K562 (cell line): ENCODE data around the gene WWTR1. TPM values are rescaled to one million over a fixed set of nuclear protein-coding genes. Genes with fewer than 3 reads are reported as not detected.
A peak's percentile ranks its signal among the peaks of the same experiment; 100 is the strongest.

Experiments used
- ATAC-seq: fragments of 200-7000 bp; cut with Tn5 transposase; 3 replicates; pipeline ENCODE4 v1.9.1; 2020; ENCODE audit warnings: moderate library complexity
- BruUV-seq: library from RNA; stranded (reverse); fragments of 400-500 nt; replicated peaks from 2 replicates; lab custom pipeline; 2021; lab: Mats Ljungman, UMichigan
- CTCF ChIA-PET: fragments of 300-600 bp; formaldehyde crosslinking; extraction: SDS; loops from one replicate; lab custom pipeline; 2021; ENCODE audit warnings: low intra/inter-chr PET ratio; lab: Yijun Ruan, JAX
- POLR2A ChIA-PET: fragments of 300-600, 350-650 bp; sonication (Branson Sonifier 250); formaldehyde crosslinking; extraction: SDS; loops from one replicate; lab custom pipeline; 2021; ENCODE audit warnings: antibody characterized with exemption, inconsistent platforms; lab: Yijun Ruan, JAX
- DNase-seq, 4 experiments: peaks; one replicate each; pipeline versions ENCODE4 v3.0.0 to v3.0.0-alpha.2; 2011 to 2018; ENCODE audit warnings: low spot score in 3 of 4, mixed read lengths in 3 of 4; ENCODE audit errors: extremely low read depth in 1 of 4
- FAIRE-seq: peaks from 2 replicates; lab custom pipeline; 2011; peaks lifted over from hg19 to GRCh38; lab: Jason Lieb, UNC
- H2AFZ ChIP-seq: 2 replicates; pipeline ENCODE4 v1.6.0; 2011; ENCODE audit warnings: low read depth, low read length, control low read depth, inconsistent platforms
- H3K27ac ChIP-seq: fragments of 200-600 bp; 3 replicates; pipeline ENCODE4 v1.8.0; 2011; ENCODE audit warnings: low read depth, mild to moderate bottlenecking, control low read depth, inconsistent platforms, low read length, moderate library complexity, mixed read lengths; ENCODE audit errors: extremely low read depth
- H3K27me3 ChIP-seq, 2 experiments: fragments of 300-600 bp in 1 of 2; 2 replicates in 1 of 2; 3 replicates in 1 of 2; pipeline versions ENCODE4 v1.6.0 to v1.8.0; 2011; ENCODE audit warnings: inconsistent platforms in 2 of 2, low read length in 2 of 2, mild to moderate bottlenecking in 1 of 2, mixed read lengths in 1 of 2, moderate library complexity in 1 of 2; ENCODE audit not compliant: control insufficient read depth in 2 of 2, insufficient read depth in 2 of 2
- H3K36me3 ChIP-seq: fragments of 300-600 bp; 3 replicates; pipeline ENCODE4 v1.8.0; 2011; ENCODE audit warnings: mild to moderate bottlenecking, low read length, inconsistent platforms; ENCODE audit not compliant: control insufficient read depth, insufficient read depth
- H3K4me1 ChIP-seq, 2 experiments: fragments of 200-600 bp in 1 of 2; replicated peaks in 1 of 2; 2 replicates in 1 of 2; 3 replicates in 1 of 2; pipeline versions ENCODE4 v1.5.1 to v1.8.0; 2011; ENCODE audit warnings: inconsistent platforms in 2 of 2, low read length in 2 of 2, mild to moderate bottlenecking in 1 of 2, mixed read lengths in 1 of 2, moderate library complexity in 1 of 2; ENCODE audit not compliant: control insufficient read depth in 2 of 2, insufficient read depth in 2 of 2
- H3K4me2 ChIP-seq: 2 replicates; pipeline ENCODE4 v1.6.1; 2011; ENCODE audit warnings: low read length, control low read depth, inconsistent platforms, mixed read lengths; ENCODE audit not compliant: insufficient read depth
- H3K4me3 ChIP-seq: fragments of 200-600 bp; sonication (generic), shearing (Covaris generic); 2 replicates; pipeline ENCODE4 v1.5.1; 2016; ENCODE audit warnings: control low read depth, inconsistent platforms
- H3K79me2 ChIP-seq: fragments of 200-600 bp; 3 replicates; pipeline ENCODE4 v1.8.0; 2011; ENCODE audit warnings: low read length, inconsistent platforms; ENCODE audit not compliant: control insufficient read depth, insufficient read depth
- H3K9ac ChIP-seq, 2 experiments: 2 replicates each; pipeline versions ENCODE4 v1.6.0 to v1.6.1; 2011; ENCODE audit warnings: low read depth in 2 of 2, low read length in 2 of 2, control low read depth in 1 of 2, inconsistent platforms in 1 of 2, mild to moderate bottlenecking in 1 of 2, mixed read lengths in 1 of 2; ENCODE audit not compliant: insufficient read depth in 1 of 2
- H3K9me1 ChIP-seq: one replicate; pipeline ENCODE4 v1.6.0; 2011; ENCODE audit warnings: inconsistent platforms, mild to moderate bottlenecking, low read length, moderate library complexity; ENCODE audit not compliant: control insufficient read depth, insufficient read depth
- H3K9me3 ChIP-seq: replicated peaks from 2 replicates; pipeline ENCODE4 v1.5.1; 2011; ENCODE audit warnings: low read depth, low read length, inconsistent platforms; ENCODE audit not compliant: control insufficient read depth, insufficient read depth
- H4K20me1 ChIP-seq: replicated peaks from 2 replicates; pipeline ENCODE4 v1.6.1; 2011; ENCODE audit warnings: low read length, inconsistent platforms, mixed read lengths; ENCODE audit not compliant: control insufficient read depth, insufficient read depth
- CHD1 ChIP-seq: fragments of 200-600 bp; sonication (generic); IDR thresholded peaks from one replicate; pipeline ENCODE4 v1.6.1; 2012; ENCODE audit warnings: mild to moderate bottlenecking, moderate library complexity, low read length, inconsistent platforms
- GABPB1 ChIP-seq: sonication (generic); formaldehyde crosslinking; IDR thresholded peaks from 2 replicates; pipeline ENCODE4 v1.8.0; 2022; ENCODE audit warnings: mild to moderate bottlenecking, missing genetic modification reagents
- HOXB6 ChIP-seq: fragments of 250-450 bp; sonication (Bioruptor Pico); IDR thresholded peaks from 2 replicates; pipeline ENCODE4 v1.5.1; 2022; ENCODE audit warnings: mild to moderate bottlenecking, borderline replicate concordance
- IRF9 ChIP-seq: fragments of 450-650 bp; IDR thresholded peaks from 2 replicates; pipeline ENCODE4 v1.6.1; 2016; ENCODE audit warnings: missing biosample characterization, missing genetic modification characterization
- MYBL2 ChIP-seq, 2 experiments: fragments of 450-650 bp in 1 of 2; sonication (generic) in 1 of 2; formaldehyde crosslinking in 1 of 2; IDR thresholded peaks; 2 replicates each; pipeline versions ENCODE4 v1.6.1 to v1.8.1; 2017 to 2022; ENCODE audit warnings: borderline replicate concordance in 1 of 2, inconsistent platforms in 1 of 2, low read depth in 1 of 2, mild to moderate bottlenecking in 1 of 2, missing genetic modification reagents in 1 of 2, moderate library complexity in 1 of 2
- MYNN ChIP-seq, 2 experiments: sonication (generic); formaldehyde crosslinking in 1 of 2; IDR thresholded peaks; 2 replicates each; pipeline versions ENCODE4 v1.5.0 to v1.6.1; 2016 to 2020; ENCODE audit warnings: antibody characterized with exemption in 1 of 2, missing genetic modification reagents in 1 of 2
- POLR2H ChIP-seq: IDR thresholded peaks from 2 replicates; pipeline ENCODE4 v1.6.1; 2016; ENCODE audit warnings: missing genetic modification characterization, low read depth, mild to moderate bottlenecking, control low read depth, missing compliant biosample characterization, moderate library complexity
- TAF7 ChIP-seq: fragments of 450-650 bp; IDR thresholded peaks from 2 replicates; pipeline ENCODE4 v1.6.1; 2016; ENCODE audit warnings: missing genetic modification characterization, missing compliant biosample characterization
- WGBS: fragments of 100-300 bp; shearing (Covaris generic); methylation state at CpG from one replicate; pipeline ENCODE4 v1.1.6; 2016; ENCODE audit warnings: low coverage, mixed read lengths; ENCODE audit not compliant: insufficient coverage; ENCODE audit errors: missing lambda C conversion rate; 5-methylcytosine and 5-hydroxymethylcytosine counted together
- in situ Hi-C: fragments of 300-500 bp; cut with MboI; formaldehyde crosslinking; loops from 4 replicates; pipeline ENCODE4 v1.15.0; 2018; ENCODE audit warnings: inconsistent platforms, mixed read lengths
- intact Hi-C: fragments of 100-400 bp; cut with micrococcal nuclease; formaldehyde crosslinking; loops from 2 replicates; pipeline ENCODE4 v1.14.2; 2022
- polyA plus RNA-seq, 8 experiments: library from polyadenylated mRNA; depleted of rRNA in 4 of 8; stranded (reverse) in 5 of 8; unstranded in 3 of 8; fragments of >200 nt; fragmentation: Nextera tagmentation in 2 of 8; fragmentation: Illumina TruSeq in 1 of 8; extraction: Ambion mirVana in 2 of 8; extraction: Trizol in 1 of 8; gene quantifications; 2 replicates each; pipeline versions ENCODE4 v1.2.1 to v1.2.3, GENCODE V29; 2011 to 2014; ENCODE audit warnings: inconsistent platforms in 1 of 8, missing spikeins in 1 of 8
- total RNA-seq, 7 experiments: library from RNA; depleted of rRNA in 6 of 7; stranded (reverse); fragments of >200 nt in 6 of 7; fragmentation: Illumina TruSeq in 2 of 7; extraction: Trizol in 2 of 7; gene quantifications; 2 replicates each; pipeline versions ENCODE4 v1.2.1 to v1.2.3, GENCODE V29; 2011 to 2021; ENCODE audit warnings: low replicate concordance in 1 of 7

WWTR1 gene
- total and polyA plus RNA-seq, 9 of the 15 experiments (the other 6 are each of a cell fraction or from before 2014, with no cell fraction given), result 0.04 to 1.5 (median 0.60) TPM

- TF ChIP-seq IRF9 (no peak), CHD1 (no peak)
- TF ChIP-seq, all 486 proteins: peak for 0
These were observed 61.6 kb downstream of the WWTR1 start (continued) for GRCh38 chr3:149596134-149596770.

GRCh38 chr3:149593418-149594160 is 64.2 kb downstream of the WWTR1 start:
- no peak for TF ChIP-seq POLR2H
- no peak for TF ChIP-seq TAF7 (tag)
- no peak for TF ChIP-seq MYNN (IDR thresholded peaks at IDR 0.05)
- no peak for TF ChIP-seq MYNN (CRISPR knock-in tag; IDR thresholded peaks at IDR 0.05)
- no peak for TF ChIP-seq MYBL2 (IDR thresholded peaks at IDR 0.05; ENCODE audit: low read depth)
- TF ChIP-seq MYBL2 (CRISPR knock-in tag; IDR thresholded peaks at IDR 0.05; ENCODE audit: borderline replicate concordance), result no peak
- no peak for TF ChIP-seq GABPB1 (CRISPR knock-in tag)
- TF ChIP-seq HOXB6 (CRISPR knock-in tag), result no peak
- 0 out of 2 replicates have a peak overlapping the region, but pooled peaks have one; percentile 2 for H2AFZ ChIP-seq
- no peaks in the 10 kb centered on the region for H3K4me1 ChIP-seq
- H3K9ac ChIP-seq, result no peak overlapping the region
- no peaks in the 10 kb centered on the region for H3K79me2 ChIP-seq
- H3K9me3 ChIP-seq, result no peaks in the 10 kb centered on the region
- intact Hi-C loops, result no loop called here
- H4K20me1 ChIP-seq, result no peaks in the 10 kb centered on the region
- H3K9me1 ChIP-seq, result no peaks in the 10 kb centered on the region
- H3K27ac ChIP-seq, result no peak overlapping the region
- ChIA-PET CTCF (no interaction called here), POLR2A (no interaction called here)
- no peaks in the 10 kb centered on the region for H3K36me3 ChIP-seq
- no peak overlapping the region for H3K4me2 ChIP-seq
- WGBS, result 3% methylated on average over 8 of the region's 8 CpGs
- FAIRE-seq, result no peak
- no peak for ATAC-seq
- peaks cover 4 to 5% of the 10 kb centered on the region in 2 experiments; a peak in 2 of 5 replicates for H3K27me3 ChIP-seq
- DNase-seq, result no peak
- H3K4me3 ChIP-seq, result no peak overlapping the region
- in situ Hi-C loops, result no loop called here
- BruUV-seq, result no TSS peak
